Immature natural killer cell (primary cell): Measurements from ENCODE around the gene CCL25. TPM values are rescaled to one million over a fixed set of nuclear protein-coding genes. Genes with fewer than 3 reads are reported as not detected.

Experiments
- DNase-seq, 3 donors: peaks; one replicate each; pipeline ENCODE4 v3.0.0; 2022; ENCODE audit warnings: mixed read lengths in 1 of 3
- H3K27ac Mint-ChIP-seq, 6 donors: one replicate each; pipeline ENCODE4 v1.8.0; 2020; ENCODE audit warnings: mixed read lengths in 6 of 6, mild to moderate bottlenecking in 5 of 6, inconsistent platforms in 4 of 6, moderate library complexity in 3 of 6
- H3K27me3 Mint-ChIP-seq, 3 donors: one replicate each; pipeline ENCODE4 v1.8.0; 2020 to 2021; ENCODE audit warnings: low read depth in 3 of 3, mild to moderate bottlenecking in 3 of 3, mixed read lengths in 3 of 3, moderate library complexity in 3 of 3, inconsistent platforms in 1 of 3
- H3K36me3 Mint-ChIP-seq, 3 donors: one replicate each; pipeline ENCODE4 v1.8.0; 2020; ENCODE audit warnings: mixed read lengths in 3 of 3, inconsistent platforms in 2 of 3, mild to moderate bottlenecking in 2 of 3
- H3K4me1 Mint-ChIP-seq, 2 donors: one replicate each; pipeline ENCODE4 v1.8.0; 2020; ENCODE audit warnings: inconsistent platforms in 2 of 2, mild to moderate bottlenecking in 2 of 2, mixed read lengths in 2 of 2, moderate library complexity in 1 of 2
- H3K4me3 Mint-ChIP-seq, 5 donors: one replicate each; pipeline ENCODE4 v1.8.0; 2020; ENCODE audit warnings: mild to moderate bottlenecking in 5 of 5, mixed read lengths in 5 of 5, inconsistent platforms in 3 of 5, moderate library complexity in 3 of 5
- H3K9me3 Mint-ChIP-seq, 6 donors: one replicate each; pipeline ENCODE4 v1.8.0; 2020; ENCODE audit warnings: mild to moderate bottlenecking in 6 of 6, mixed read lengths in 6 of 6, inconsistent platforms in 4 of 6, moderate library complexity in 3 of 6
- polyA plus RNA-seq, 3 donors: library from polyadenylated mRNA; unstranded; fragments of 300-500 nt; fragmentation: Illumina TruSeq; gene quantifications; one replicate each; pipeline ENCODE4 v1.2.3, GENCODE V29; 2021

The CCL25 gene
- polyA plus RNA-seq, 3 donors from 2014 or later, result 0.57 to 1.1 TPM; not detected in 1

- Mint-ChIP-seq H3K36me3 (no peaks in the 10 kb centered on the region), H3K4me3 (no peak overlapping the region), H3K9me3 (peaks cover 0 to 2% (median 0%) of the 10 kb centered on the region in 6 donors), H3K4me1 (peaks cover 0 to 6% of the 10 kb centered on the region in 2 donors), H3K27ac (no peak overlapping the region), H3K27me3 (peaks cover 0 to 3% (median 0%) of the 10 kb centered on the region in 3 donors)
- DNase-seq, result no peak
Measured at GRCh38 chr19:8084152-8084551, 31.6 kb downstream of the CCL25 start.

- peak in 1 of 3 donors; percentile 68 for DNase-seq
- H3K4me1 Mint-ChIP-seq, result peaks cover 0 to 6% of the 10 kb centered on the region in 2 donors
- peak overlapping the region in 2 of 5 donors; percentile 24 to 30 for H3K4me3 Mint-ChIP-seq
- peak overlapping the region in 2 of 6 donors; percentile 71 to 75 for H3K27ac Mint-ChIP-seq
- H3K27me3 Mint-ChIP-seq, result no peaks in the 10 kb centered on the region
- no peaks in the 10 kb centered on the region for H3K9me3 Mint-ChIP-seq
- H3K36me3 Mint-ChIP-seq, result no peaks in the 10 kb centered on the region
Measured at GRCh38 chr19:8085598-8086408, 33.2 kb downstream of the CCL25 start.

DNA sequence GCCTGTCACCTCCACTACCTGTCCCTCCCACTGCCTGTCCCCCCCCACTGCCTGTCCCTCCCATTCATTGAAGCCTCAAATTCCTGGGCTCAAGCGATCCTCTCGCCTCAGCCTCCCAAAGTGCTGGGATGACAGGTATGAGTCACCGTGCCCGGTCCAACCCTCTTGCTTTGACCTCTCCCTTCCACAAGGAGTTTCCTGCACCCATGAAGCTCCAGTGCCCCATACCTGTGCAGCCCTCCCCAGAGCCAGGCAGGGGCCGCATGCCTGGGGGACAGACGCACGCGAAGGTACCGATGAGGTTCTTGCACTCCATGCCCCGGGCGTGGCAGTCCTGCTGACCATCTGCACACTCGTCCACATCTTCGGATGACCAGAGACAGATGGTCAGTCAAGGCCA lies 34.3 kb downstream of the CCL25 start:
- DNase-seq, result no peak
- Mint-ChIP-seq H3K36me3 (no peaks in the 10 kb centered on the region), H3K4me1 (peaks cover 0 to 6% of the 10 kb centered on the region in 2 donors), H3K27ac (no peak overlapping the region), H3K4me3 (no peak overlapping the region), H3K27me3 (peaks cover 0 to 4% (median 2%) of the 10 kb centered on the region in 3 donors), H3K9me3 (no peaks in the 10 kb centered on the region)

GRCh38 chr19:8087876-8088275 lies 35.3 kb downstream of the CCL25 start:
- Mint-ChIP-seq H3K27ac (no peak overlapping the region), H3K27me3 (peaks cover 0 to 4% (median 2%) of the 10 kb centered on the region in 3 donors), H3K9me3 (no peaks in the 10 kb centered on the region), H3K4me1 (peaks cover 0 to 6% of the 10 kb centered on the region in 2 donors), H3K4me3 (no peak overlapping the region), H3K36me3 (no peaks in the 10 kb centered on the region)
- no peak for DNase-seq

GRCh38 chr19:8088752-8089663 lies 36.4 kb downstream of the CCL25 start:
- peaks cover 0 to 6% of the 10 kb centered on the region in 2 donors for H3K4me1 Mint-ChIP-seq
- peaks cover 0 to 6% (median 1%) of the 10 kb centered on the region in 6 donors for H3K9me3 Mint-ChIP-seq
- peaks cover 0 to 4% (median 2%) of the 10 kb centered on the region in 3 donors for H3K27me3 Mint-ChIP-seq
- H3K4me3 Mint-ChIP-seq, result no peak overlapping the region
- no peaks in the 10 kb centered on the region for H3K36me3 Mint-ChIP-seq
- no peak for DNase-seq
- H3K27ac Mint-ChIP-seq, result no peak overlapping the region

GRCh38 chr19:8089664-8090601 lies 37.4 kb downstream of the CCL25 start:
- no peak overlapping the region for H3K27ac Mint-ChIP-seq
- H3K27me3 Mint-ChIP-seq, result peaks cover 0 to 4% (median 2%) of the 10 kb centered on the region in 3 donors
- H3K9me3 Mint-ChIP-seq, result peaks cover 0 to 13% (median 8%) of the 10 kb centered on the region in 6 donors
- no peaks in the 10 kb centered on the region for H3K36me3 Mint-ChIP-seq
- H3K4me1 Mint-ChIP-seq, result peaks cover 0 to 6% of the 10 kb centered on the region in 2 donors
- H3K4me3 Mint-ChIP-seq, result no peak overlapping the region
- DNase-seq, result no peak

GRCh38 chr19:8090950-8091349 lies 38.4 kb downstream of the CCL25 start:
- no peaks in the 10 kb centered on the region for H3K36me3 Mint-ChIP-seq
- H3K27me3 Mint-ChIP-seq, result peaks cover 0 to 4% (median 2%) of the 10 kb centered on the region in 3 donors
- H3K4me1 Mint-ChIP-seq, result no peaks in the 10 kb centered on the region
- no peak overlapping the region for H3K27ac Mint-ChIP-seq
- DNase-seq, result no peak
- no peak overlapping the region for H3K4me3 Mint-ChIP-seq
- peaks cover 0 to 21% (median 14%) of the 10 kb centered on the region in 6 donors for H3K9me3 Mint-ChIP-seq

DNA sequence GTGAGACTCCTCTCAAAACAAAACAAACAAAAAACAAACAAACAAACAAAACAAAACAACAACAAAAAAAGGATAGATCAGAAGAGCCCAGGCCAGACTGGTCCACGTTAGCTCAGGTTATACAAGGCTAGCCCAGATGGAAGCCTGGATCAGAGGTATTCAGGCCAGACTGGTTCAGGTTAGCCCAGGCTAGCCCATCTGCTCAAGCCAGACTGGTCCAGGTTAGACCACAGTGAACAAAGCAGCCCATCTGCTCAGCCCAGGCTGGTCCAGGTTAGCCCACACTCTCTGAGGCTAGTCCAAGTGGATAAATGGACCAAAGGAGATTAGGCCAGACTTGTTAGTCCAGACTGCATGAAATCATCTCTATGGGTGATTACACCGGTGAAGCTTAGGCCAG lies 41.2 kb downstream of the CCL25 start:
- Mint-ChIP-seq H3K9me3 (peaks cover 2 to 27% (median 21%) of the 10 kb centered on the region in 6 donors), H3K27ac (no peak overlapping the region), H3K27me3 (peaks cover 0 to 6% (median 4%) of the 10 kb centered on the region in 3 donors), H3K36me3 (no peaks in the 10 kb centered on the region), H3K4me1 (peaks cover 25 to 26% of the 10 kb centered on the region in 2 donors), H3K4me3 (no peak overlapping the region)
- DNase-seq, result no peak

GRCh38 chr19:8094336-8094735 lies 41.8 kb downstream of the CCL25 start:
- Mint-ChIP-seq H3K4me1 (peaks cover 26% of the 10 kb centered on the region in 2 donors), H3K4me3 (peak overlapping the region in 1 of 5 donors; percentile 17), H3K9me3 (peaks cover 2 to 27% (median 21%) of the 10 kb centered on the region in 6 donors), H3K36me3 (no peaks in the 10 kb centered on the region), H3K27me3 (peaks cover 0 to 6% (median 4%) of the 10 kb centered on the region in 3 donors), H3K27ac (no peak overlapping the region)
- no peak for DNase-seq

DNA sequence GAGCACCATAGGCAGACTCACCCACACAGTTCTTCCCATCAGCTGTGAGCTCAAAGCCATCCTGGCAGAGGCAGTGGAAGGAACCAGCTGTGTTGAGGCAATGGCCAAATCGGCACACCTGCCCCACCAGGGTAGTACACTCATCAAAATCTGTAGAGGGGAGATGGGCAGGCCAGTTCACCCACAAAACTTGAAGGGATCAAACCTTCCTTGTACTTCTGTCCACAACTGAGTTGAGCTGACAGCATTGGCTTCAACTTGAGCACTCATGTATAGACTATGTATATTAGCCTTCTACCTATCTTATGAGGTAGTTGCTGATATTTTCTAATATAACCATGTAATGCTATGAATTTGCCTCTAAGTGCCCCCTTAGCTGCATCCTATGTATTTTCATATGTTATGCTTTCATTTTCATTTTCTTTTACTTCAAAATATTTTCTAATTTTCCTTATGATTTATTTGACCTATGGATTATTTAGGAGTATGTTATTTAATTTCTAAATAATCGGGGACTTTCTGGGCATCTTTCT lies 42.9 kb downstream of the CCL25 start:
- H3K4me3 Mint-ChIP-seq, result no peak overlapping the region
- peaks cover 26% of the 10 kb centered on the region in 2 donors for H3K4me1 Mint-ChIP-seq
- no peak for DNase-seq
- H3K27me3 Mint-ChIP-seq, result peaks cover 0 to 8% (median 4%) of the 10 kb centered on the region in 3 donors
- H3K9me3 Mint-ChIP-seq, result peaks cover 2 to 27% (median 21%) of the 10 kb centered on the region in 6 donors
- no peak overlapping the region for H3K27ac Mint-ChIP-seq
- no peaks in the 10 kb centered on the region for H3K36me3 Mint-ChIP-seq

DNA sequence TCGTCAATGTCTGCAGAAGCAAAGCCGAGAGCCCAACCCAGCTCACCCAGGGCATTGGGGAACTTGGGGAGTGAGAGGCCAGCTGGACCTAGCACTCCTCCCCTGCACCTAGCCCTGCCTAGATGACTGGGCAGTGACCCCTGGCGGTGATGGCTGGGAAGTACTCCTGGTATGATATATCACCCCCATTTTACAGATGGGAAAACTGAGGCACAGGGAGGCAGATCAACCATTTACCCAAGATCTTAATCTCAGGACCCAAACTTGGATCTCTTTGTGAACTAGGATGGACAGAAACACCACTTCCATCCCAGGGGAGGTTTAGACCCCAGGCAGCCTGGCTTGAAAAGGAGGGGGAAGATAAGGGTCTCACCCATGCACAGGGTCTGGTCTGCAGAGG lies 43.5 kb downstream of the CCL25 start:
- H3K9me3 Mint-ChIP-seq, result peaks cover 2 to 27% (median 21%) of the 10 kb centered on the region in 6 donors
- H3K4me1 Mint-ChIP-seq, result peaks cover 26% of the 10 kb centered on the region in 2 donors

GRCh38 chr19:8097198-8097597 lies 44.6 kb downstream of the CCL25 start:
- peaks cover 2 to 27% (median 21%) of the 10 kb centered on the region in 6 donors for H3K9me3 Mint-ChIP-seq
- peaks cover 26% of the 10 kb centered on the region in 2 donors for H3K4me1 Mint-ChIP-seq
- peak overlapping the region in 1 of 6 donors; percentile 11 for H3K27ac Mint-ChIP-seq
- peak in 2 of 3 donors; percentile 15 to 32 for DNase-seq
- H3K4me3 Mint-ChIP-seq, result peak overlapping the region in 4 of 5 donors; percentile 0 to 59 (median 26)
- peaks cover 0 to 7% (median 4%) of the 10 kb centered on the region in 3 donors for H3K27me3 Mint-ChIP-seq
- no peaks in the 10 kb centered on the region for H3K36me3 Mint-ChIP-seq

More for the DNA sequence above, 43.5 kb downstream of the CCL25 start:
- Mint-ChIP-seq H3K36me3 (no peaks in the 10 kb centered on the region), H3K27ac (no peak overlapping the region), H3K27me3 (peaks cover 0 to 7% (median 6%) of the 10 kb centered on the region in 3 donors), H3K4me3 (no peak overlapping the region)
- no peak for DNase-seq
